Measurements from ENCODE around the gene ACAP1.

ACAP1 gene

DNA sequence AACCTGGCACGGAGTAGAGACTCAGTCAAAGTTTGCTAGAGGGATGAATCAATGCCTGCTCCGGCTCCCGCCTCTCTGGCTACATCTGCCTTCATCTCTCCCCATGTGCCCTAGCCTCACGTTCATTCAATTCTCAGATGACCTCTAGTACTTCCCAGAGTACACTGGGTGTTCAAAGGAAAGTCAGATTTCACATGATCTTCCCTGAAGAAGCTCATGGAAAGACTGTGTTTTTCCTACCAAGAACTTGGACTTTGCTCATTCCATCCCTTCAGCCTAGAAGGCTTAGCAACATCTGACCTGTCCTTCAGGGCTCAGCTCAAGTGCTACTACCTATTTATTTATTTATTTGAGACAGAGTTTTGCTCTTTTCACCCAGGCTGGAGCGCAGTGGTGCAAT lies 33.5 kb downstream of the ACAP1 start:
- TF ChIP-seq, protein P1, sequence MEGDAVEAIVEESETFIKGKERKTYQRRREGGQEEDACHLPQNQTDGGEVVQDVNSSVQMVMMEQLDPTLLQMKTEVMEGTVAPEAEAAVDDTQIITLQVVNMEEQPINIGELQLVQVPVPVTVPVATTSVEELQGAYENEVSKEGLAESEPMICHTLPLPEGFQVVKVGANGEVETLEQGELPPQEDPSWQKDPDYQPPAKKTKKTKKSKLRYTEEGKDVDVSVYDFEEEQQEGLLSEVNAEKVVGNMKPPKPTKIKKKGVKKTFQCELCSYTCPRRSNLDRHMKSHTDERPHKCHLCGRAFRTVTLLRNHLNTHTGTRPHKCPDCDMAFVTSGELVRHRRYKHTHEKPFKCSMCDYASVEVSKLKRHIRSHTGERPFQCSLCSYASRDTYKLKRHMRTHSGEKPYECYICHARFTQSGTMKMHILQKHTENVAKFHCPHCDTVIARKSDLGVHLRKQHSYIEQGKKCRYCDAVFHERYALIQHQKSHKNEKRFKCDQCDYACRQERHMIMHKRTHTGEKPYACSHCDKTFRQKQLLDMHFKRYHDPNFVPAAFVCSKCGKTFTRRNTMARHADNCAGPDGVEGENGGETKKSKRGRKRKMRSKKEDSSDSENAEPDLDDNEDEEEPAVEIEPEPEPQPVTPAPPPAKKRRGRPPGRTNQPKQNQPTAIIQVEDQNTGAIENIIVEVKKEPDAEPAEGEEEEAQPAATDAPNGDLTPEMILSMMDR (IDR thresholded peaks at IDR 0.05; ENCODE audit: insufficient read depth, low read length, missing control alignments), result no peak
- no peak for DNase-seq (ENCODE audit: low read depth, low spot score)
- no peak overlapping the region for H3K4me3 ChIP-seq (ENCODE audit: low read depth, low read length)
- POLR2A ChIA-PET, result no interaction called here
- CTCF ChIA-PET, result interaction anchor here (1.2 to 5.2 kb wide), 3 partner anchors 10 to 18 kb away, joined by 3 to 42 read pairs (median 4); partner anchors contain the start of genes TMEM95 and TNK1

DNA sequence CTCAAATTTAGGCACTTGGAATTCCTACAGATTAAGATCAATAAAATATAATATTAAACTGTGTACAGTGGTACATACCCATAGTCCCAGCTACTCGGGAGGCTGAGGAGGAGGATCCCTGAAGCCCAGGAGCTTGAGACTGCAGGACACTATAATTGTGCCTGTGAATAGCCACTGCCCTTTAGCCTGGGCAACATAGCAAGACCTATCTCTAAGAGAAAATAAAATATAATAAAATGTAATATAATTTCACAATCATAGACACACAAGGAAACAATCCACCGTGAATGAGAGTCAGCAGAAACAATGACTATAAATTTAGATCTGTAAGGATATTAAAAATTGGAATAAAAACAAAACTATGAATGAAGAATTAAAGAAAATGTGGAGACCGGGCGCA lies 34.5 kb downstream of the ACAP1 start:
- no peak for DNase-seq (ENCODE audit: low read depth, low spot score)
- TF ChIP-seq, protein P1 (IDR thresholded peaks at IDR 0.05; ENCODE audit: insufficient read depth, low read length, missing control alignments), result no peak
- POLR2A ChIA-PET, result no interaction called here
- no peak overlapping the region for H3K4me3 ChIP-seq (ENCODE audit: low read depth, low read length)
- CTCF ChIA-PET, result interaction anchor here (1.0 to 5.2 kb wide), 3 partner anchors 15 to 91 kb away, joined by 3 to 42 read pairs (median 3); partner anchors contain the start of gene TMEM95

DNA sequence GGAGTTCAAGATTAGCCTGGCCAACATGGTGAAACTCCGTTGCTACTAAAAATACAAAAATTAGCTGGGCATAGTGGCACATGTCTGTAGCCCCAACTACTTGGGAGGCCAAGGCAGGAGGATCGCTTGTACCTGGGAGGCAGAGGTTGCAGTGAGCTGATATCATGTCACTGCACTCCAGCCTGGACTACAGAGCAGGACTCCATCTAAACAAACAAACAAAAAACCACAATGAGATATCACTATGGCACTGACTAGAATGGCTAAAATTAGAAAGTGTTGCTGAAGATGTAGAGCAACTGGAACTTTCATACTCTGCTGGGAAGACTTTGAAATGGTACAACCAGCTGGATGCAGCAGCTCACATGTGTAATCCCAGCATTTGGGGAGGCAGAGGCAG lies 38.0 kb downstream of the ACAP1 start:
- POLR2A ChIA-PET, result no interaction called here
- H3K4me3 ChIP-seq (ENCODE audit: low read depth, low read length), result no peak overlapping the region
- no peak for DNase-seq (ENCODE audit: low read depth, low spot score)
- TF ChIP-seq, protein P1 (IDR thresholded peaks at IDR 0.05; ENCODE audit: insufficient read depth, low read length, missing control alignments), result no peak
- CTCF ChIA-PET, result interaction anchor here (7.0 kb wide), 1 partner anchor 18 kb away, joined by 35 read pairs; the partner anchor contains the start of gene TMEM95

DNA sequence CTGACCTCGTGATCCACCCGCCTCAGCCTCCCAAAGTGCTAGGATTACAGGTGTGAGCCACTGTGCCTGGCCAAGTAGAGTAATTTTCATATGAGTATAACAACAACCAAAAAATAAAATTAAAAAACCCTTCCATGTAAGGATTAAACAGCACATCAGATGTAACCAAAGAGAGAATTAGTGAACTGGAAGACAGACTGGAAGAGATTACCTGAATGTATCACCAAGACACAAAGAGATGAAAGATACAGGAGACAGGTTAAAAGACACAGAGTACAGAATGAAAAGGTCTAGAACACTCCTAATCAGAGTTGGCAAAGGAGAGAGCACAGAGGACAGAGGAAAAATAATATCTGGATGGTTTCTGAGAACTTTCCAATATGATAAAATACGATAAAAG lies 42.8 kb downstream of the ACAP1 start:
- DNase-seq (ENCODE audit: low read depth, low spot score), result no peak
- ChIA-PET POLR2A (no interaction called here), CTCF (interaction anchor here (7.0 kb wide), 1 partner anchor 23 kb away, joined by 35 read pairs; the partner anchor contains the start of gene TMEM95)
- TF ChIP-seq, protein P1 (IDR thresholded peaks at IDR 0.05; ENCODE audit: insufficient read depth, low read length, missing control alignments), result no peak
- no peak overlapping the region for H3K4me3 ChIP-seq (ENCODE audit: low read depth, low read length)

DNA sequence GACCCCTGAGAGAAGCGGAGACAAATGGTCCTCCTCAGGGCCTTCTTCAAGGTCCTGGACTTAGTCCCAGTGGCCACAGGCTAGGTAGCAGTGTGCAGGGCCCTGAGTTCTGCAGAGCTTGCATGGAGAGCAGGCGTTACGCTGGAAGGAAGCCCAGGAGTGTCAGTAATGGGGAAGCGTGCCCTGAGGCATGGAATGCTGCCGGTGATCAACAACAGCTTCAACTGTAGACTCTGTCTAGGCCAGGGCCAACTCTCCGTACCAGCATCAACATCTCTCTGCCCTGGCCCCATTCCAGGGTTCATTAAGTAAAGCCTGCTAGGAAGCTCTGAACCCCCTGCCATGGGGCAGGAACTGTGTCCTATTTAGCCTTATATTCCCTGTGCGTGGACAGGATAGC lies 44.0 kb downstream of the ACAP1 start:
- TF ChIP-seq, protein P1 (IDR thresholded peaks at IDR 0.05; ENCODE audit: insufficient read depth, low read length, missing control alignments), result no peak
- peak; percentile 9 for DNase-seq (ENCODE audit: low read depth, low spot score)
- ChIA-PET CTCF (interaction anchor here (0.8 to 1.4 kb wide), 5 partner anchors 9 to 57 kb away, joined by 3 to 5 read pairs (median 3); partner anchors contain the start of gene TMEM95), POLR2A (interaction anchor here (0.8 to 1.0 kb wide), 2 partner anchors 9 to 25 kb away, joined by 3 to 4 read pairs; partner anchors contain the start of gene TMEM95)
- H3K4me3 ChIP-seq (ENCODE audit: low read depth, low read length), result no peak overlapping the region

DNA sequence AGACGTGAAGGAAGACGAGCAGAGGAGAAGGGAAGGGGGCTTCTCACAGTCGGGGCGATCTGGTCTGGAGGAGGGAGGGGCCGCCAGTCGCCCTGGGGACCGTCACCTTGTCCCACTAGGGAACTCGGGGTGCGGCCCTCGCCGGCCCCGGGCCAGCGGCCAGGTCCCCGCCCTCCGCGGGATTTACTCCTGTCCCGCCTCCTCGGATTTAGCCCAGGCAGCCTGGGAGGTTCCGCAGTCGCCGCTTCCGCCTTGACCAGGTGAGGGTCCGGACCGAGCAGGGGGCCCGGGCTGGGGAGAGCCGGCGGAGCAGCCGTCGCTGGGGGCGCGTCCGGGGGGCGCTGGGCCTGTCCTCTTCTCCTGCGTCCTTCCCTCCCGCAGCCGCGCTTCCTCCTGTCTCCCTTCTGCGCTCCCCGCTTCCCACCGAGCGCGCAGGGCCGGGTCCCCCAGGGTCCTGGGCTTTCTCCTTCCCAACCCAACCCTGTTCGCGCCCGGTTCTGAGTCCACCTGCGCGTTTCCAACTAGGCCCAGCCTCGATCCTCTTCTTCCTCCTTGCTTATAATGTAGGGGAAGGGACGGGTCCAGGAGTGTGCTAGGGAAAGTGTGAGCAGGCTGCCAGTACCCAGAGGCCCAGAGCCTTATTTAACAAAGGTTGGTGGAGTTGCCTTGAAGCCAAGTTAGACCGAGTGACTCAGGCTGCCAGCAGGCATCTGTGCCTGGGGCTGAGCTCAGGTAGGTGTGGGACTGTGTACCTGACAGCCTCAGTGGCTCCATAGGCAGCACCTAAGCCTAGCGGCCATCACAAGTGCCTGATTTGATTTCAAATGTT lies 44.7 kb downstream of the ACAP1 start, which contains the start of gene TNK1:
TSS of gene TNK1 (plus strand) at position 235 of the 829 bp plus-strand sequence. CDS start 1,838 bp downstream, outside the sequence.
- DNase-seq (ENCODE audit: low read depth, low spot score), result no peak
- H3K4me3 ChIP-seq (ENCODE audit: low read depth, low read length), result peak within 1 kb of the TSS; percentile 18; the same call in 1 of the 2 replicates
- ChIA-PET POLR2A (interaction anchor here (1.0 kb wide), 1 partner anchor 26 kb away, joined by 3 read pairs; the partner anchor contains the start of gene TMEM95), CTCF (interaction anchor here (0.8 to 1.8 kb wide), 6 partner anchors 8 to 56 kb away, joined by 3 to 5 read pairs (median 4); partner anchors contain the start of gene TMEM95)
- TF ChIP-seq, protein P1 (IDR thresholded peaks at IDR 0.05; ENCODE audit: insufficient read depth, low read length, missing control alignments), result no peak
